Endothelial cell of umbilical vein (primary cell): Measurements from ENCODE around the gene ADH1C. TPM values are rescaled to one million over a fixed set of nuclear protein-coding genes. Genes with fewer than 3 reads are reported as not detected.

Experiments used
- BruUV-seq: library from RNA; stranded (reverse); fragments of 400-500 nt; replicated peaks from 2 replicates; lab custom pipeline; 2021; lab: Mats Ljungman, UMichigan
- CTCF ChIA-PET: fragments of 300-600, 350-600 bp; sonication (Branson Sonifier 250); formaldehyde crosslinking; loops from one replicate; lab custom pipeline; 2021; ENCODE audit warnings: antibody characterized with exemption, inconsistent platforms; lab: Charles Lee
- POLR2A ChIA-PET: fragments of 300-600, 350-600 bp; sonication (Branson Sonifier 250); formaldehyde crosslinking; loops from one replicate; lab custom pipeline; 2021; ENCODE audit warnings: antibody characterized with exemption, inconsistent platforms; lab: Charles Lee
- DNase-seq: peaks from one replicate; pipeline ENCODE4 v3.0.0-alpha.2; 2011; ENCODE audit warnings: low read depth, low spot score
- FAIRE-seq: peaks from 2 replicates; lab custom pipeline; 2011; peaks lifted over from hg19 to GRCh38; lab: Jason Lieb, UNC
- H2AFZ ChIP-seq: 2 replicates; pipeline ENCODE4 v1.6.0; 2012; ENCODE audit warnings: low read depth, low read length, control low read depth, inconsistent platforms
- H3K27ac ChIP-seq: 2 replicates; pipeline ENCODE4 v1.5.1; 2011; ENCODE audit warnings: low read depth, mild to moderate bottlenecking, control low read depth, low read length, moderate library complexity; ENCODE audit not compliant: insufficient read depth
- H3K27me3 ChIP-seq, 2 experiments: 2 replicates each; pipeline versions ENCODE4 v1.6.0 to v1.6.1; 2011; ENCODE audit warnings: low read length in 2 of 2, mixed read lengths in 1 of 2; ENCODE audit not compliant: control insufficient read depth in 2 of 2, insufficient read depth in 2 of 2
- H3K36me3 ChIP-seq, 2 experiments: 2 replicates in 1 of 2; 3 replicates in 1 of 2; pipeline ENCODE4 v1.5.1; 2011; ENCODE audit warnings: low read length in 2 of 2, mild to moderate bottlenecking in 1 of 2, moderate library complexity in 1 of 2; ENCODE audit not compliant: control insufficient read depth in 2 of 2, insufficient read depth in 2 of 2; ENCODE audit errors: extremely low read depth in 1 of 2
- H3K4me1 ChIP-seq: 3 replicates; pipeline ENCODE4 v1.5.1; 2011; ENCODE audit warnings: mild to moderate bottlenecking, low read length; ENCODE audit not compliant: control insufficient read depth, insufficient read depth; ENCODE audit errors: extremely low read depth
- H3K4me2 ChIP-seq: 2 replicates; pipeline ENCODE4 v1.6.1; 2011; ENCODE audit warnings: low read length, control low read depth, mixed read lengths; ENCODE audit not compliant: insufficient read depth
- H3K4me3 ChIP-seq, 3 experiments: fragments of 200-600 bp in 1 of 3; sonication (generic), shearing (Covaris generic) in 1 of 3; replicated peaks in 1 of 3; 2 replicates each; pipeline ENCODE4 v1.5.1; 2011 to 2016; ENCODE audit warnings: control low read depth in 3 of 3, low read length in 3 of 3, mild to moderate bottlenecking in 2 of 3, inconsistent platforms in 1 of 3, low read depth in 1 of 3, moderate library complexity in 1 of 3; ENCODE audit not compliant: insufficient read depth in 1 of 3
- H3K79me2 ChIP-seq: 2 replicates; pipeline ENCODE4 v1.6.0; 2012; ENCODE audit warnings: low read length, inconsistent platforms; ENCODE audit not compliant: control insufficient read depth, insufficient read depth
- H3K9ac ChIP-seq: replicated peaks from 2 replicates; pipeline ENCODE3; 2011; ENCODE audit warnings: low read length, control low read depth; ENCODE audit not compliant: insufficient read depth; ENCODE audit errors: extremely low read depth
- H3K9me1 ChIP-seq: replicated peaks from 3 replicates; pipeline ENCODE4 v1.6.0; 2011; ENCODE audit warnings: mild to moderate bottlenecking, low read length; ENCODE audit not compliant: control insufficient read depth, insufficient read depth; ENCODE audit errors: extremely low read depth
- H3K9me3 ChIP-seq: replicated peaks from 2 replicates; pipeline ENCODE4 v1.5.1; 2012; ENCODE audit warnings: low read length, inconsistent platforms; ENCODE audit not compliant: control insufficient read depth, insufficient read depth
- H4K20me1 ChIP-seq: replicated peaks from 2 replicates; pipeline ENCODE3; 2011; ENCODE audit warnings: mild to moderate bottlenecking, low read length; ENCODE audit not compliant: control insufficient read depth, insufficient read depth; ENCODE audit errors: extremely low read depth
- EZH2 ChIP-seq: IDR thresholded peaks from 2 replicates; pipeline ENCODE4 v1.6.1; 2012; ENCODE audit warnings: borderline replicate concordance, low read depth, mild to moderate bottlenecking, moderate library complexity, low read length, inconsistent platforms; ENCODE audit not compliant: severe bottlenecking
- GATA2 ChIP-seq: IDR thresholded peaks from 2 replicates; pipeline ENCODE4 v1.7.0; 2011; ENCODE audit warnings: low read depth, mild to moderate bottlenecking, moderate library complexity, mixed read lengths, low read length; ENCODE audit not compliant: insufficient read length, insufficient read depth
- MYC ChIP-seq: IDR thresholded peaks from one replicate; pipeline ENCODE4 v1.6.1; 2011; ENCODE audit warnings: mild to moderate bottlenecking, low read depth, low read length
- POLR2A ChIP-seq: IDR thresholded peaks from 2 replicates; pipeline ENCODE4 v1.6.1; 2012; ENCODE audit warnings: low read depth, mild to moderate bottlenecking, control low read depth, low read length
- POLR2AphosphoS5 ChIP-seq: IDR thresholded peaks from 2 replicates; pipeline ENCODE4 v1.6.1; 2012; ENCODE audit warnings: low read depth, mild to moderate bottlenecking, control low read depth, low read length, moderate library complexity; ENCODE audit not compliant: insufficient read depth
- dilution Hi-C: fragments of 300-500 bp; cut with MboI; formaldehyde crosslinking; loops from one replicate; pipeline ENCODE4 v1.15.0; 2019; ENCODE audit warnings: low sequenced_read_pairs; ENCODE audit not compliant: extremely low pct_ligation_motif_present
- intact Hi-C: fragments of 100-400 bp; cut with micrococcal nuclease; formaldehyde crosslinking; loops from one replicate; pipeline ENCODE4 v1.10.0; 2022
- polyA plus RNA-seq, 4 experiments: library from polyadenylated mRNA; depleted of rRNA in 3 of 4; stranded (reverse) in 3 of 4; unstranded in 1 of 4; fragments of >200 nt; gene quantifications; 2 replicates each; pipeline versions ENCODE4 v1.2.1 to v1.2.3, GENCODE V29; 2011 to 2012; ENCODE audit warnings: missing spikeins in 1 of 4
- total RNA-seq: library from RNA; stranded (reverse); gene quantifications from 2 replicates; pipeline ENCODE4 v1.2.3, GENCODE V29; 2021
- TF ChIP-seq, protein P1 (sequence below), 2 donors: IDR thresholded peaks; 1 replicate in 1 of 2; 2 replicates in 1 of 2; pipeline ENCODE4 v1.5.1; 2011; ENCODE audit warnings: low read length in 2 of 2, mild to moderate bottlenecking in 2 of 2, moderate library complexity in 2 of 2, control low read depth in 1 of 2, inconsistent platforms in 1 of 2, low read depth in 1 of 2; ENCODE audit not compliant: insufficient read depth in 1 of 2; ENCODE audit errors: extremely low read depth in 1 of 2
- TF ChIP-seq, protein P2 (sequence below): IDR thresholded peaks from 2 replicates; pipeline ENCODE4 v1.6.1; 2011; ENCODE audit not compliant: insufficient read depth, insufficient read length

Gene ADH1C
- total and polyA plus RNA-seq, 2 donors (not counting 3 experiments of a cell fraction or from before 2014, with no cell fraction given) = not detected

DNA sequence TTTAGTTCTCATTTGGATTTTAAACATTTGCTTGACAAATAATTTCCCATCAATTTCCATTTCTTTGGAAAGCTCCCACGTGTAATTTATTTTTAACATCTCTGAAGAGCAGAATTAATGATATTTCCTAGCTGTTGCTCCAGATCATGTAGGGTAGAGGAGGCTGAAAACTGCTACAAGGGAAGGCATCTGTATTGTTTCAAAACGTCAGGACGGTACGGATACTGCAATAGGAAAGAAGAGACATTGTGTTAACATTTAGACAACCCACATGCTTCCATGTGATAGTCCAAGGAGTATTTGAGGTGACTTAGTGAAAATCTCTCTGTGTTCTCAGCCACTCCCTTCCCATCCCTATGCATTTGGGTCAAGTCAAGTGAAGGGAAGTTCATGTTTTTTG lies 16.0 kb downstream of the ADH1C start:
- H3K9ac ChIP-seq = no peak overlapping the region
- H3K27ac ChIP-seq = no peak overlapping the region
- no peak overlapping the region for H2AFZ ChIP-seq
- H3K4me2 ChIP-seq = no peak overlapping the region
- no peaks in the 10 kb centered on the region for H3K9me1 ChIP-seq
- H3K4me1 ChIP-seq = no peaks in the 10 kb centered on the region
- no TSS peak for BruUV-seq
- H3K27me3 ChIP-seq = no peaks in the 10 kb centered on the region
- FAIRE-seq = no peak
- H3K36me3 ChIP-seq = no peaks in the 10 kb centered on the region
- intact Hi-C loops = no loop called here
- TF ChIP-seq MYC = no peak
- TF ChIP-seq POLR2AphosphoS5 = no peak
- TF ChIP-seq, protein P1, sequence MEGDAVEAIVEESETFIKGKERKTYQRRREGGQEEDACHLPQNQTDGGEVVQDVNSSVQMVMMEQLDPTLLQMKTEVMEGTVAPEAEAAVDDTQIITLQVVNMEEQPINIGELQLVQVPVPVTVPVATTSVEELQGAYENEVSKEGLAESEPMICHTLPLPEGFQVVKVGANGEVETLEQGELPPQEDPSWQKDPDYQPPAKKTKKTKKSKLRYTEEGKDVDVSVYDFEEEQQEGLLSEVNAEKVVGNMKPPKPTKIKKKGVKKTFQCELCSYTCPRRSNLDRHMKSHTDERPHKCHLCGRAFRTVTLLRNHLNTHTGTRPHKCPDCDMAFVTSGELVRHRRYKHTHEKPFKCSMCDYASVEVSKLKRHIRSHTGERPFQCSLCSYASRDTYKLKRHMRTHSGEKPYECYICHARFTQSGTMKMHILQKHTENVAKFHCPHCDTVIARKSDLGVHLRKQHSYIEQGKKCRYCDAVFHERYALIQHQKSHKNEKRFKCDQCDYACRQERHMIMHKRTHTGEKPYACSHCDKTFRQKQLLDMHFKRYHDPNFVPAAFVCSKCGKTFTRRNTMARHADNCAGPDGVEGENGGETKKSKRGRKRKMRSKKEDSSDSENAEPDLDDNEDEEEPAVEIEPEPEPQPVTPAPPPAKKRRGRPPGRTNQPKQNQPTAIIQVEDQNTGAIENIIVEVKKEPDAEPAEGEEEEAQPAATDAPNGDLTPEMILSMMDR (IDR thresholded peaks at IDR 0.05; ENCODE audit: extremely low read depth in 1 of 2, insufficient read depth in 1 of 2, low read depth in 1 of 2, low read length in 2 of 2) = no peak
- TF ChIP-seq, protein P2, sequence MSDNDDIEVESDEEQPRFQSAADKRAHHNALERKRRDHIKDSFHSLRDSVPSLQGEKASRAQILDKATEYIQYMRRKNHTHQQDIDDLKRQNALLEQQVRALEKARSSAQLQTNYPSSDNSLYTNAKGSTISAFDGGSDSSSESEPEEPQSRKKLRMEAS = no peak
- no peak for TF ChIP-seq EZH2
- no peak for TF ChIP-seq POLR2A
- no peak for TF ChIP-seq GATA2
- ChIA-PET POLR2A (no interaction called here), CTCF (no interaction called here)
- H4K20me1 ChIP-seq = no peaks in the 10 kb centered on the region
- H3K4me3 ChIP-seq = no peak overlapping the region
- no peak for DNase-seq
- dilution Hi-C loops = no loop called here
- H3K79me2 ChIP-seq = no peaks in the 10 kb centered on the region
- H3K9me3 ChIP-seq = no peaks in the 10 kb centered on the region
